ENCODE results near the gene TPRN. TPM values are rescaled to one million over a fixed set of nuclear protein-coding genes. Genes with fewer than 3 reads are reported as not detected.
"Not testable (repeated sequence)": the region's sequence is repeated elsewhere in the genome, so short reads cannot be mapped to it uniquely, and the experiment has no call there.

The TPRN gene
- polyA plus RNA-seq, 1 of the 3 experiments (the other 2 are of a cell fraction): 5.2 TPM

- TF ChIP-seq FOSL2 (IDR thresholded peaks at IDR 0.05; ENCODE audit: borderline replicate concordance, low read depth) (no peak), ELF1 (IDR thresholded peaks at IDR 0.05) (no peak), EP300 (IDR thresholded peaks at IDR 0.05; ENCODE audit: borderline replicate concordance in 1 of 2, low read depth in 1 of 2, low read length in 1 of 2) (no peak), YY1 (IDR thresholded peaks at IDR 0.05; ENCODE audit: low read depth) (no peak), RFX5 (IDR thresholded peaks at IDR 0.05; ENCODE audit: low read length) (no peak), REST (IDR thresholded peaks at IDR 0.05; ENCODE audit: low read depth, low read length) (no peak)
Measured at GRCh38 chr9:137243626-137244485, 43.3 kb upstream of the TPRN start (continued).

- Histone ChIP-seq H3F3A (replicated peaks; ENCODE audit: insufficient read depth) (peaks cover 16% of the 10 kb centered on the region), H3K79me2 (ENCODE audit: insufficient read depth) (peaks cover 44% of the 10 kb centered on the region), H4K20me1 (ENCODE audit: insufficient read depth) (peaks cover 29% of the 10 kb centered on the region), H3K4me1 (ENCODE audit: control insufficient read depth in 1 of 2, insufficient read depth in 2 of 2, low read depth in 1 of 2, low read length in 1 of 2) (peaks cover 17 to 24% of the 10 kb centered on the region in 2 experiments; a peak in 2 of 4 replicates), H3K36me3 (replicated peaks in 1 of 2; ENCODE audit: control insufficient read depth in 1 of 2, insufficient read depth in 2 of 2, low read length in 1 of 2) (peaks cover 13 to 20% of the 10 kb centered on the region in 2 experiments)
- H3K9me3 ChIP-seq; H3K4me2 ChIP-seq; H3K9me2 ChIP-seq; H2AFZ ChIP-seq (ENCODE audit: low read depth); DNase-seq; H3K9ac ChIP-seq; H3K27me3 ChIP-seq (ENCODE audit: insufficient read depth); H3K4me3 ChIP-seq (ENCODE audit: low read depth in 2 of 2, low read length in 1 of 2); H3K27ac ChIP-seq (ENCODE audit: low read depth in 2 of 2, low read length in 1 of 2): not testable (repeated sequence)
- CTCF ChIA-PET: interaction anchor here (1.1 to 2.0 kb wide), 3 partner anchors 11 to 214 kb away, joined by 3 to 10 read pairs (median 4); partner anchors contain the start of gene NELFB
- WGBS (ENCODE audit: low lambda C conversion rate): 96% methylated on average over 13 of the region's 18 CpGs
- POLR2A ChIA-PET: interaction anchor here (1.0 to 6.4 kb wide), 2 partner anchors 13 to 20 kb away, joined by 3 to 83 read pairs; partner anchors contain the start of gene NELFB
Measured at GRCh38 chr9:137243266-137243625, 42.7 kb upstream of the TPRN start.

GRCh38 chr9:137242269-137243203 lies 42.0 kb upstream of the TPRN start:
- CTCF ChIA-PET: interaction anchor here (1.1 to 2.0 kb wide), 4 partner anchors 12 to 213 kb away, joined by 3 to 10 read pairs (median 3); partner anchors contain the start of genes ANAPC2, NELFB and SSNA1

More at GRCh38 chr9:137242269-137243203, 42.0 kb upstream of the TPRN start:
- Histone ChIP-seq H3K4me3 (ENCODE audit: low read depth in 2 of 2, low read length in 1 of 2) (peak overlapping the region; percentile 84 to 87), H3K27me3 (ENCODE audit: insufficient read depth) (no peaks in the 10 kb centered on the region), H3K4me2 (peak overlapping the region; percentile 98), H3K9me2 (no peaks in the 10 kb centered on the region), H2AFZ (ENCODE audit: low read depth) (no peak overlapping the region), H3K36me3 (replicated peaks in 1 of 2; ENCODE audit: control insufficient read depth in 1 of 2, insufficient read depth in 2 of 2, low read length in 1 of 2) (peaks cover 13 to 20% of the 10 kb centered on the region in 2 experiments), H4K20me1 (ENCODE audit: insufficient read depth) (peaks cover 29% of the 10 kb centered on the region), H3K4me1 (ENCODE audit: control insufficient read depth in 1 of 2, insufficient read depth in 2 of 2, low read depth in 1 of 2, low read length in 1 of 2) (peaks cover 17 to 28% of the 10 kb centered on the region in 2 experiments; a peak in 2 of 4 replicates), H3K27ac (ENCODE audit: low read depth in 2 of 2, low read length in 1 of 2) (peak overlapping the region in 1 of 2 experiments; percentile 59; a peak in 1 of 4 replicates), H3K9ac (peak overlapping the region; percentile 88), H3K9me3 (no peaks in the 10 kb centered on the region), H3K79me2 (ENCODE audit: insufficient read depth) (peaks cover 51% of the 10 kb centered on the region), H3F3A (replicated peaks; ENCODE audit: insufficient read depth) (peaks cover 16% of the 10 kb centered on the region)
- 69% methylated on average over 16 of the region's 36 CpGs for WGBS (ENCODE audit: low lambda C conversion rate)
- POLR2A ChIA-PET: interaction anchor here (0.6 to 6.4 kb wide), 4 partner anchors 13 to 292 kb away, joined by 3 to 83 read pairs (median 3); partner anchors contain the start of gene NELFB
- no peak for DNase-seq
- TF ChIP-seq REST (IDR thresholded peaks at IDR 0.05; ENCODE audit: low read depth, low read length) (no peak), USF1 (IDR thresholded peaks at IDR 0.05; ENCODE audit: borderline replicate concordance, low read depth) (no peak), POLR2AphosphoS5 (IDR thresholded peaks at IDR 0.05; ENCODE audit: low read depth, low read length) (0 out of 2 replicates have a peak, but pooled peaks have one; percentile 6), TCF12 (IDR thresholded peaks at IDR 0.05) (no peak)
